ENCODE data around the gene EFCAB5. TPM values are rescaled to one million over a fixed set of nuclear protein-coding genes. Genes with fewer than 3 reads are reported as not detected.
"Not testable (repeated sequence)": the region's sequence is repeated elsewhere in the genome, so short reads cannot be mapped to it uniquely, and the experiment has no call there.

Gene EFCAB5
- polyA plus RNA-seq, 4 donors = 0.10 to 2.7 TPM; not detected in 2

DNA sequence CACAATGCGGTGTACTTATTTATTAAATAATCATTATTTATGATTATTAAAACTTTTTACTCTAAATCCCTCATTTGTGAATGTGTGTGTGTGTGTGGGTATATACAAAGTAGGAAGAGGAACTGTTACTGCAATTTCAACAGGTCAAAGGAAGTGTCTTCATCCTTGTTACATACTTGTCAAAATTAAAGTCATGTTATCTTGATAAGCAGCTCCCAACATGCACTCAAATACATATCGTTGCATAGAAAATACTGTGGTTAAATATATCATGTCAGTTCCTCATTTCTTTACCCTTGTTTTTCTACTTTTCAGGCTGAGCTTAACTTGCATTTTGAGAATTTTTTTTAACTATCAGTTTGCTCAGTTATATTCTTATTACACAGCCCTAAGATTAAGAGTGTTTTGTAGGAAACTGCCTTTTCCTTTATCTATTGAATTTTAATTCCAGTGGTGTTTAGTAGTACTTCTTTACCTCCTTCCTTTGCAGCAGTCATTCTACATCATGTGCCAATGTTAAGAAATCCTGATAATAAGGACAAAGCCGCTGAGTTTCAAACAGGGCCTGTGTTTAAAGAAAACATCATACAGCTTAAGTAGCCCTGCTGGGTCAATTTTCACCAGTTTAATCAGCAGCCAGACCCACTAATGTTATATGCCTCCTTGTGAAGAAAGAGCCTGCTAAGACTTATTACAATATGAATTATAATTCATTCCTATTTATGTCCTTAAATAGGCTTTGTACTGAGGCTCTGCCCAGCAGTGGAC lies 7.2 kb downstream of the EFCAB5 start:
- no peak overlapping the region for H3K27ac ChIP-seq (ENCODE audit: low read depth in 1 of 3, low read length in 2 of 3)
- 67 to 83% (median 82%) methylated on average over 3 of the region's 3 CpGs for WGBS, 3 donors

GRCh38 chr17:29949696-29950095 lies 8.3 kb downstream of the EFCAB5 start:
- Histone ChIP-seq H3K27me3 (ENCODE audit: control insufficient read depth in 3 of 3, insufficient read depth in 3 of 3, low read length in 3 of 3) (no peaks in the 10 kb centered on the region), H3K27ac (ENCODE audit: low read depth in 1 of 3, low read length in 2 of 3) (no peak overlapping the region), H3K36me3 (ENCODE audit: control insufficient read depth in 3 of 3, insufficient read depth in 2 of 3, low read depth in 1 of 3, low read length in 3 of 3) (no peaks in the 10 kb centered on the region), H3K4me3 (ENCODE audit: low read depth in 1 of 3, low read length in 3 of 3) (no peak overlapping the region), H3K4me1 (ENCODE audit: control insufficient read depth in 3 of 3, insufficient read depth in 2 of 3, low read depth in 1 of 3, low read length in 2 of 3) (no peaks in the 10 kb centered on the region), H3K9me3 (ENCODE audit: control insufficient read depth in 2 of 2, insufficient read depth in 1 of 2, low read depth in 1 of 2, low read length in 1 of 2) (peaks cover 0 to 7% of the 10 kb centered on the region in 2 donors)
- no peak for DNase-seq
- no peak for FAIRE-seq

More for the DNA sequence above, 7.2 kb downstream of the EFCAB5 start:
- DNase-seq (no peak), FAIRE-seq (no peak)
- Histone ChIP-seq H3K27me3 (ENCODE audit: control insufficient read depth in 3 of 3, insufficient read depth in 3 of 3, low read length in 3 of 3) (no peaks in the 10 kb centered on the region), H3K36me3 (ENCODE audit: control insufficient read depth in 3 of 3, insufficient read depth in 2 of 3, low read depth in 1 of 3, low read length in 3 of 3) (no peaks in the 10 kb centered on the region), H3K4me3 (ENCODE audit: low read depth in 1 of 3, low read length in 3 of 3) (no peak overlapping the region), H3K4me1 (ENCODE audit: control insufficient read depth in 3 of 3, insufficient read depth in 2 of 3, low read depth in 1 of 3, low read length in 2 of 3) (no peaks in the 10 kb centered on the region), H3K9me3 (ENCODE audit: control insufficient read depth in 2 of 2, insufficient read depth in 1 of 2, low read depth in 1 of 2, low read length in 1 of 2) (no peaks in the 10 kb centered on the region)

- 84 to 86% (median 85%) methylated on average over 4 of the region's 4 CpGs for WGBS, 3 donors
Observed at GRCh38 chr17:29954405-29954804, 13.0 kb downstream of the EFCAB5 start.

DNA sequence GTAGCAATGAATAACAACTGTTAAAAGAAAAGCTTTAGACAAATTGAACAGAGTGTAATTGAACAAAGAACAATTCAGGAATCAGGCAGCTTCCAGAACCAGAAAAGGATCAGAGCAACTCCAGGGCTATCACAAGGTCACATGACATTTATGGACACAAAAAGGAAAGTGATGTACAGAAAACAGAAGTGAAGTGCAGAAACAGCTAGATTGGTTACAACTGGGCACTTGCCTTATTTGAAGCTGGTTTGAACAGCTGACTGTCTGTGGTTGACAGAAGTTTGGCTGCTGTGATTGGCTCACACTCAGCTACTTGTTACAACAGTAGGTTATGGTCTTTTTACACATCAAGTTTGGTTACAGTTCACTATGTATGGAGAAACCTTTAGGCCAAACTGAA lies 14.8 kb downstream of the EFCAB5 start:
- H3K4me3 ChIP-seq (ENCODE audit: low read depth in 1 of 3, low read length in 3 of 3) = no peak overlapping the region
- H3K4me1 ChIP-seq (ENCODE audit: control insufficient read depth in 3 of 3, insufficient read depth in 2 of 3, low read depth in 1 of 3, low read length in 2 of 3) = no peaks in the 10 kb centered on the region
- H3K36me3 ChIP-seq (ENCODE audit: control insufficient read depth in 3 of 3, insufficient read depth in 2 of 3, low read depth in 1 of 3, low read length in 3 of 3) = no peaks in the 10 kb centered on the region
- DNase-seq = no peak
- H3K9me3 ChIP-seq (ENCODE audit: control insufficient read depth in 2 of 2, insufficient read depth in 1 of 2, low read depth in 1 of 2, low read length in 1 of 2) = peaks cover 0 to 13% of the 10 kb centered on the region in 2 donors
- H3K27me3 ChIP-seq (ENCODE audit: control insufficient read depth in 3 of 3, insufficient read depth in 3 of 3, low read length in 3 of 3) = no peaks in the 10 kb centered on the region
- H3K27ac ChIP-seq (ENCODE audit: low read depth in 1 of 3, low read length in 2 of 3) = no peak overlapping the region
- no peak for FAIRE-seq

More at GRCh38 chr17:29954405-29954804, 13.0 kb downstream of the EFCAB5 start:
- H3K4me1 ChIP-seq (ENCODE audit: control insufficient read depth in 3 of 3, insufficient read depth in 2 of 3, low read depth in 1 of 3, low read length in 2 of 3) = no peaks in the 10 kb centered on the region
- peaks cover 0 to 13% of the 10 kb centered on the region in 2 donors for H3K9me3 ChIP-seq (ENCODE audit: control insufficient read depth in 2 of 2, insufficient read depth in 1 of 2, low read depth in 1 of 2, low read length in 1 of 2)
- FAIRE-seq = no peak
- H3K27ac ChIP-seq (ENCODE audit: low read depth in 1 of 3, low read length in 2 of 3) = no peak overlapping the region
- H3K4me3 ChIP-seq (ENCODE audit: low read depth in 1 of 3, low read length in 3 of 3) = no peak overlapping the region
- no peak for DNase-seq
- no peaks in the 10 kb centered on the region for H3K36me3 ChIP-seq (ENCODE audit: control insufficient read depth in 3 of 3, insufficient read depth in 2 of 3, low read depth in 1 of 3, low read length in 3 of 3)
- no peaks in the 10 kb centered on the region for H3K27me3 ChIP-seq (ENCODE audit: control insufficient read depth in 3 of 3, insufficient read depth in 3 of 3, low read length in 3 of 3)

GRCh38 chr17:29957488-29957887 lies 16.1 kb downstream of the EFCAB5 start:
- not testable (repeated sequence) for DNase-seq; H3K36me3 ChIP-seq (ENCODE audit: control insufficient read depth in 3 of 3, insufficient read depth in 2 of 3, low read depth in 1 of 3, low read length in 3 of 3); FAIRE-seq; H3K4me3 ChIP-seq (ENCODE audit: low read depth in 1 of 3, low read length in 3 of 3); H3K27me3 ChIP-seq (ENCODE audit: control insufficient read depth in 3 of 3, insufficient read depth in 3 of 3, low read length in 3 of 3); H3K4me1 ChIP-seq (ENCODE audit: control insufficient read depth in 3 of 3, insufficient read depth in 2 of 3, low read depth in 1 of 3, low read length in 2 of 3); H3K27ac ChIP-seq (ENCODE audit: low read depth in 1 of 3, low read length in 2 of 3)
- WGBS, 3 donors = 91 to 100% (median 100%) methylated on average over 1 of the region's 1 CpG
- H3K9me3 ChIP-seq (ENCODE audit: control insufficient read depth in 2 of 2, insufficient read depth in 1 of 2, low read depth in 1 of 2, low read length in 1 of 2) = peaks cover 0 to 13% of the 10 kb centered on the region in 2 donors

DNA sequence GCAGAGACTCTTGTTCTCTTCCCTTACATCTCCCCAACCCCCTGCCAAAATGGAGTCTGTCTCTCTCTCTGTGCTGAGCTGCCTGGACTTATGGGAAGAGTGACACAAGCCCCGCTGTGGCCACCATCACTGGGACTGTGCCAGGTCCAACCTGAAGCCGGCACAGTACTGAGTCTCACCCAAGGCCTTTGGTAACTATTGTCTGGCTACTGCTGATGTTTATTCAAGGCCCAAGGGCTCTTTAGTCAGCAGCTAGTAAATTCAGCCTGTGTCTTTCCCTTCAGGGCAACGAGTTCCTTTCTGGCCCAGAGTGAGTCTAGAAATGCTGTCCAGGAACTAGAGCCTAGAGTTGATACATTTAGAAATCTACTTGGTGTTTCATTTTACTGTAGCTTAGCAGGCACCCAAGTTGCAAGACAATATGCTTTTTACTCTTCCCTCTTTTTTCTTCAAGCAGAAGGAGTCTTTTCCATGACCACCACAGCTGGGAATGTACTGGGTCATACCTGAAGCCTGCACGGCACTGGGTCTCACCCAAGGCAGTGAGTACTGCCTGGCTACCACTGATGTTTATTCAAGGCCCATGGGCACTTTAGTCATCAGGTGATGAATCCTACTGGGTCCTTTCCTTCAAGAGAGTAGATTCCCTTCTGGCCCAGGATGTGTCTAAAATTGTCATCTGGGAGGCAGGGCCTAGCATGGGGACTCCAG lies 17.7 kb downstream of the EFCAB5 start:
- FAIRE-seq = no peak
- WGBS, 3 donors = 79 to 86% (median 84%) methylated on average over 4 of the region's 4 CpGs

GRCh38 chr17:29959658-29960337 lies 18.4 kb downstream of the EFCAB5 start:
- DNase-seq (no peak), FAIRE-seq (no peak)
- Histone ChIP-seq H3K27me3 (ENCODE audit: control insufficient read depth in 3 of 3, insufficient read depth in 3 of 3, low read length in 3 of 3) (no peaks in the 10 kb centered on the region), H3K27ac (ENCODE audit: low read depth in 1 of 3, low read length in 2 of 3) (no peak overlapping the region), H3K9me3 (ENCODE audit: control insufficient read depth in 2 of 2, insufficient read depth in 1 of 2, low read depth in 1 of 2, low read length in 1 of 2) (peaks cover 0 to 8% of the 10 kb centered on the region in 2 donors), H3K4me1 (ENCODE audit: control insufficient read depth in 3 of 3, insufficient read depth in 2 of 3, low read depth in 1 of 3, low read length in 2 of 3) (no peaks in the 10 kb centered on the region), H3K36me3 (ENCODE audit: control insufficient read depth in 3 of 3, insufficient read depth in 2 of 3, low read depth in 1 of 3, low read length in 3 of 3) (no peaks in the 10 kb centered on the region), H3K4me3 (ENCODE audit: low read depth in 1 of 3, low read length in 3 of 3) (no peak overlapping the region)
- WGBS, 3 donors = 65 to 86% (median 76%) methylated on average over 4 of the region's 4 CpGs

More for the DNA sequence above, 17.7 kb downstream of the EFCAB5 start:
- DNase-seq = no peak
- no peaks in the 10 kb centered on the region for H3K36me3 ChIP-seq (ENCODE audit: control insufficient read depth in 3 of 3, insufficient read depth in 2 of 3, low read depth in 1 of 3, low read length in 3 of 3)
- H3K9me3 ChIP-seq (ENCODE audit: control insufficient read depth in 2 of 2, insufficient read depth in 1 of 2, low read depth in 1 of 2, low read length in 1 of 2) = peaks cover 0 to 15% of the 10 kb centered on the region in 2 donors
- H3K4me3 ChIP-seq (ENCODE audit: low read depth in 1 of 3, low read length in 3 of 3) = no peak overlapping the region
- H3K27me3 ChIP-seq (ENCODE audit: control insufficient read depth in 3 of 3, insufficient read depth in 3 of 3, low read length in 3 of 3) = no peaks in the 10 kb centered on the region
- H3K4me1 ChIP-seq (ENCODE audit: control insufficient read depth in 3 of 3, insufficient read depth in 2 of 3, low read depth in 1 of 3, low read length in 2 of 3) = no peaks in the 10 kb centered on the region
- H3K27ac ChIP-seq (ENCODE audit: low read depth in 1 of 3, low read length in 2 of 3) = no peak overlapping the region

- Histone ChIP-seq H3K9me3 (ENCODE audit: control insufficient read depth in 2 of 2, insufficient read depth in 1 of 2, low read depth in 1 of 2, low read length in 1 of 2) (peaks cover 0 to 3% of the 10 kb centered on the region in 2 donors), H3K4me1 (ENCODE audit: control insufficient read depth in 3 of 3, insufficient read depth in 2 of 3, low read depth in 1 of 3, low read length in 2 of 3) (no peaks in the 10 kb centered on the region), H3K27ac (ENCODE audit: low read depth in 1 of 3, low read length in 2 of 3) (no peak overlapping the region), H3K27me3 (ENCODE audit: control insufficient read depth in 3 of 3, insufficient read depth in 3 of 3, low read length in 3 of 3) (no peaks in the 10 kb centered on the region), H3K4me3 (ENCODE audit: low read depth in 1 of 3, low read length in 3 of 3) (no peak overlapping the region), H3K36me3 (ENCODE audit: control insufficient read depth in 3 of 3, insufficient read depth in 2 of 3, low read depth in 1 of 3, low read length in 3 of 3) (no peaks in the 10 kb centered on the region)
- 93 to 98% (median 97%) methylated on average over 2 of the region's 2 CpGs for WGBS, 3 donors
- no peak for FAIRE-seq
- no peak for DNase-seq
Observed at GRCh38 chr17:29962656-29963055, 21.2 kb downstream of the EFCAB5 start.
